Effector memory CD4-positive, alpha-beta T cell (primary cell): ENCODE data around the gene TCAP.

ENCODE experiments used
- DNase-seq, 3 donors: peaks; one replicate each; pipeline ENCODE4 v3.0.0-alpha.2; 2020
- H3K27ac ChIP-seq: 2 replicates; pipeline ENCODE4 v1.7.0; 2013; ENCODE audit warnings: mild to moderate bottlenecking, low read length, moderate library complexity; ENCODE audit not compliant: insufficient read depth, poor library complexity, severe bottlenecking
- H3K27me3 ChIP-seq: replicated peaks from 2 replicates; pipeline ENCODE4 v1.7.0; 2013; ENCODE audit warnings: mild to moderate bottlenecking, low read length; ENCODE audit not compliant: insufficient read depth, control insufficient read depth, poor library complexity, severe bottlenecking
- H3K36me3 ChIP-seq: 2 replicates; pipeline ENCODE4 v1.7.0; 2013; ENCODE audit warnings: mild to moderate bottlenecking, low read length, moderate library complexity; ENCODE audit not compliant: control insufficient read depth, insufficient read depth
- H3K4me1 ChIP-seq: 2 replicates; pipeline ENCODE4 v1.7.0; 2013; ENCODE audit warnings: low read length, mild to moderate bottlenecking; ENCODE audit not compliant: control insufficient read depth, insufficient read depth, poor library complexity, severe bottlenecking
- H3K4me3 ChIP-seq: 2 replicates; pipeline ENCODE4 v1.7.0; 2013; ENCODE audit warnings: low read length, low read depth, mild to moderate bottlenecking; ENCODE audit not compliant: insufficient read depth, poor library complexity, severe bottlenecking
- H3K9me3 ChIP-seq: 2 replicates; pipeline ENCODE4 v1.7.0; 2013; ENCODE audit warnings: mild to moderate bottlenecking, low read length, moderate library complexity; ENCODE audit not compliant: control insufficient read depth

The TCAP gene

DNA sequence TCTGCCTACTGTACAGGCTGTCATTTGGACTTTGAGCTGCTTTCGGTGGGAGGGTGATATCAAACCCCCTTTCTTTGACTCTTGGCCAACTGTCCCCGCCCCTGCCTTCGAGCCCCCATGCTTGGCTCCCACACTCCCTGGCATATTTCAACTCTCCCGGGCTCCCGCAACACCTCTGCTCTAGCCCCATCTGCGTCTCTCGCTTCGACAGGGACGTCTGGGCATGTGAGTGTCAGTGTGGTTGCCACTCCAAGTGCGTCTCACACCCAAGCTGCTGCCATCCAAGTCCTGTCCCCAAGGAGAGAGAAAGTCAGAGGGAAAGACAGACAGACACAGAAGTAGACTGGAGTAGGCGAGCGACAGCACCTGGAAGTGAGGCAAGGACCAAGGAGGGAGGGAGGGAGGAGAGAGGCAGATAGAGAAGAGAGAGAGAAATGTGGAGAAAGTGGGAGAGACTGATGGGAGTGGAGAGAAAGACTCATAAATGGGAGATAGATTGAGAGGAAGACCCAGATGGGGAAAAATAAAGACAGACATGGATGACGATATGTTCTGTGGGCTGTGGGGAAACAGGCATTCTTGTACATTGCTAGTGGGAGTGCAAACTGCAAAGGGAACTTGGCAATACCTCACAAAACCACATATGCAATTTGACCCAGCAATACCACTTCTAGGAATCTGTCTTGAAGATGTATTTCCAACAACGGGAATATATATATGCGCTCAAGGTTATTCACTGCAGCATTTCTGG, 16.4 kb upstream of the TCAP start:
- DNase-seq, result no peak
- no peaks in the 10 kb centered on the region for H3K9me3 ChIP-seq
- H3K27ac ChIP-seq, result no peak overlapping the region
- no peaks in the 10 kb centered on the region for H3K27me3 ChIP-seq
- peaks cover 3% of the 10 kb centered on the region for H3K36me3 ChIP-seq
- H3K4me3 ChIP-seq, result no peak overlapping the region
- H3K4me1 ChIP-seq, result no peaks in the 10 kb centered on the region

DNA sequence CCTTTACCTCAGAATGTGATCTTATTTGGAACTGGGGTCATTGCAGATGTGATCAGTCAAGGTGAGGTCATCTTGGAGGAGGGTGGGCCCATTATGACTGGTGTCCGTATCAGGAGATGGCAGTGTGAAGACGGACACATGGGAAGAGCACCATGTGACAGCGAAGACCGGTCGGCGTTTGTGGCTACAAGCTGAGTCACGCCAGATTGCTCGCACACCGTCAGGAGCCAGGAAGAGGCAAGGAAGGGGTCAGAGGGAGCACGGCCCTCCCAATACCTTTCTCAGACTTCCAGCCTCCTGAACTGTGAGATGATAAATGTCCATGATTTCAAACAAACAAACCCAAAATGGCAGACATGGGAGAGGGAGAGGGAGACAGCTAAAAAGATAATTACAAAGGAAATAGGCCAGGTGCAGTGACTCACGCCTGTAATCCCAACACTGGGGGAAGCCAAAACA, 15.0 kb upstream of the TCAP start:
- DNase-seq, result no peak
- no peaks in the 10 kb centered on the region for H3K9me3 ChIP-seq
- no peaks in the 10 kb centered on the region for H3K4me1 ChIP-seq
- H3K4me3 ChIP-seq, result no peak overlapping the region
- H3K27me3 ChIP-seq, result no peaks in the 10 kb centered on the region
- no peak overlapping the region for H3K27ac ChIP-seq
- peaks cover 3% of the 10 kb centered on the region for H3K36me3 ChIP-seq

DNA sequence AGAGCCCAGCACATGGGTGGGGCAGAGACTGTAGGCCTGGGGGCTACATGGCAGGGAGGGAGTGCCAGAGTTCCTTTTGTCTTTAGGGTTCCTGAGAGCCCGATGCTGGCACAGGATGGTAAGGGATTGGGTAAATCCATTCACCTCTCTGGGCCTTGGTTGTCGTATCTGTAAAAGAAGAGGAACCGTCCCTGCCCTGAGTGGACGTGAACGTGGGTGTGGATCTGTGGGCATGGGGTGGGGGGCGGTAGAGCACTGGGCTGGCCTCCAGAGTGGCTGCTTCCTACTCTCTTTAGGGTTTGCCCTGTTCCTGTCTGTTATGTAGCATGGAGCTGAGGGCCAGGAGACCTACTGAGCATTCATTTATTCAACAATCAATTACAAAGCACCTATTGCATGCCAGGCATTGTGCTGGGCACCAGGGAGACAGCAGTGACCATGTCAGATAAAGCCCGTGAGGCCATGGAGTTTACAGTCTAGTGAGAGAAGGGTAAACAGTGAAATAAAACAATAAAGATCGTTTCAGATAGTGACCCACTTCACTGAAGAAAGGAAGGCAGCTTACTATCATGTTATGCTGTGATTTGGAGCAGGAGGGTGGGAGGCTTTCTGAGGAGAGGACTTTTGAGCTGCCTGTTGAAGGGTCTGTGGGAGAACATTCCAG, 13.1 kb upstream of the TCAP start:
- Histone ChIP-seq H3K4me1 (no peaks in the 10 kb centered on the region), H3K4me3 (no peak overlapping the region), H3K9me3 (no peaks in the 10 kb centered on the region), H3K27me3 (no peaks in the 10 kb centered on the region), H3K27ac (no peak overlapping the region), H3K36me3 (peaks cover 10% of the 10 kb centered on the region)
- DNase-seq, result no peak

DNA sequence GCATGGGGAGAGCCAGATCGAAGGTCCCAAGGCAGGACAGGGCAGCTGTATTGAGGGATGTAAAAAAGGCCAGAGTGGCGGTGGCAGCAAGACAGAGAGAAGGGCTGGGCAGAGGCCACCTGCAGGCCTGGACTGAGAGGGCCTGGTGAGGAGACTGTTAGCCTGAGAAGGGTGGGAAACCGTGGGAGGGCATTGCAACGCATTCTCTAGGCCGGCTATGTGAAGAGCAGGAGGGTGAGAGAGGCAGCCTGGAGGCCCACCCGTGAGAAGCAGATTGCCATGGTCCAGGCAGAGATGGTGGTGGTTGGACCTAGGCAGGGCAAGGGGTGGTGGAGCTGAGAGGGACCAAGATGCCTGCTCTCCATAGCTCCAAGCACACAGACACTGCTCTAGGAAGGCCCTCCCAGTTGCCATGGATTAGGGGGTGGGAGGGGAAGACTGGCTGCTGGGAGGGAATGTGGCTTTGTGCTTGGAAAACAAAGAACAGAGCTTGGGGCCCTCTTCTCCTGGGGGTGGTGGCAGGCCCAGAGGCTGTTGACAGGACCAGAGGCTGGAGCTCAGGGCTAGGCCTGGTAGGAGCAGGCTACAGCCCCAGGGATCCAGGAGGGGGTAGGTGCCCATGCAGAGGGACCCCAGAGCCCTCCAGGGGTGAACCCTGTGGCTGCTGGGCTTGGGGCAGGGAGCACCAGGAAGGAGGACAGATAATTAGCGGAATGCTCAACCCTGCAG, 12.4 kb upstream of the TCAP start:
- Histone ChIP-seq H3K27ac (no peak overlapping the region), H3K4me1 (no peaks in the 10 kb centered on the region), H3K9me3 (no peaks in the 10 kb centered on the region), H3K36me3 (peaks cover 11% of the 10 kb centered on the region), H3K4me3 (no peak overlapping the region), H3K27me3 (no peaks in the 10 kb centered on the region)
- no peak for DNase-seq

DNA sequence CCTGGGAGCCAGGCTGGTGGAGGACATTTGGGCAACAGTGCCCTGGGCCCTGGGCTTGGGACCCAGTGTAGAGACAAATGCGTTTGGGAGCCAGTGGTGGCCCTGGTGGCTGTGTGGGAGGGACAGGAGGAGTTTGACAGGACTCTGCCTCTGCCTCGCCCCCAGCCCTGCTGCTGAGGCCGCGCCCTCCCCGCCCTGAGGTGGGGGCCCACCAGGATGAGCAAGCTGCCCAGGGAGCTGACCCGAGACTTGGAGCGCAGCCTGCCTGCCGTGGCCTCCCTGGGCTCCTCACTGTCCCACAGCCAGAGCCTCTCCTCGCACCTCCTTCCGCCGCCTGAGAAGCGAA, 11.9 kb upstream of the TCAP start:
- Histone ChIP-seq H3K9me3 (no peaks in the 10 kb centered on the region), H3K4me1 (no peaks in the 10 kb centered on the region), H3K4me3 (no peak overlapping the region), H3K36me3 (peaks cover 16% of the 10 kb centered on the region), H3K27me3 (no peaks in the 10 kb centered on the region), H3K27ac (no peak overlapping the region)
- DNase-seq, result no peak

DNA sequence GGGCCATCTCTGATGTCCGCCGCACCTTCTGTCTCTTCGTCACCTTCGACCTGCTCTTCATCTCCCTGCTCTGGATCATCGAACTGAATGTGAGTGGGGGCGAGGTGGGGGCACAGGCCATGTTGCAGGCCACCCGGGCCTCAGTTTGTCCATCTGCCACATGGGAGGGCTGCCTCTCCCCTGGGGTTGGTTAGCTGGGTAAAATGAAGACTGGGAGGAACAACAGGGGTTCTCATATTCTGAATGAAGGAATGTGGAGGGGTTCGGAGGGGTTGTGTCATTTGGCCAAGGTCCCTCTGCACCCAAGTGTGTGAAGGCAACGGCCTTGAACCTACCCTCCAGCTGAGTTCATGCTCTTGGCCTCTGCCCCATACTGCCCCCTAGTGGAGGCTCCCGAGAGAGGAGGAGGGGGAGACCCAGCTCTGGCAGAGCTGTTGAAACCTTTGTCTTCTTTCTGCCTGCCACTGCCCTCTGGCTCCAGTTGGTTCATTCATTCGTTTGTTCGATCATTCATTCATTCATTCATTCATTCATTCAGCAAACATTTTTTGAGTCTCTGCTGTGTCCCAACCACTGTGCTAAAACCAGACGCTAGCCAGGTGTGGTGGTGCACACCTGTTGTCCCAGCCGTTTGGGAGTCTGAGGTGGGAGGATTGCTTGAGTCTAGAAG, 11.4 kb upstream of the TCAP start:
- Histone ChIP-seq H3K9me3 (no peaks in the 10 kb centered on the region), H3K4me3 (no peak overlapping the region), H3K4me1 (no peaks in the 10 kb centered on the region), H3K36me3 (peaks cover 21% of the 10 kb centered on the region), H3K27ac (no peak overlapping the region), H3K27me3 (no peaks in the 10 kb centered on the region)
- peak; percentile 58 to 70 (median 64) for DNase-seq

DNA sequence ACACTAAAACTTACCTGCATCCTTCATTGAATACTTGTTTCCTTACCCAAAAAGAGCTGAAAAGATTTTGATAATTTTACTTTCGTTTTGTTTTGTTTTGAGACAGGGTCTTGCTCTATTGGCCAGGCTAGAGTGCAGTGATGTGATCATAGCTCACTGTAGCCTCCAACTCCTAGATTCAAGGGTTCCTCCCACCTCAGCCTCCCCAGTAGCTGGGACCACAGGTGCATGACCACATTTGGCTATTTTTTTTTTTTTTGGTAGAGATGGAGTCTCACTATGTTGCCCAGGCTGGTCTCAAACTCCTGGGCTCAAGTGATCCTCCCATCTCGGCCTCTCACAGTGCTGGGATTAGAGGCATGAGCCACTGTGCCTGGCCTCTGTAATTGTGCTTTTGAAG, 10.0 kb upstream of the TCAP start:
- Histone ChIP-seq H3K27me3 (no peaks in the 10 kb centered on the region), H3K9me3 (no peaks in the 10 kb centered on the region), H3K27ac (no peak overlapping the region), H3K4me1 (no peaks in the 10 kb centered on the region), H3K36me3 (peaks cover 30% of the 10 kb centered on the region), H3K4me3 (no peak overlapping the region)
- no peak for DNase-seq

DNA sequence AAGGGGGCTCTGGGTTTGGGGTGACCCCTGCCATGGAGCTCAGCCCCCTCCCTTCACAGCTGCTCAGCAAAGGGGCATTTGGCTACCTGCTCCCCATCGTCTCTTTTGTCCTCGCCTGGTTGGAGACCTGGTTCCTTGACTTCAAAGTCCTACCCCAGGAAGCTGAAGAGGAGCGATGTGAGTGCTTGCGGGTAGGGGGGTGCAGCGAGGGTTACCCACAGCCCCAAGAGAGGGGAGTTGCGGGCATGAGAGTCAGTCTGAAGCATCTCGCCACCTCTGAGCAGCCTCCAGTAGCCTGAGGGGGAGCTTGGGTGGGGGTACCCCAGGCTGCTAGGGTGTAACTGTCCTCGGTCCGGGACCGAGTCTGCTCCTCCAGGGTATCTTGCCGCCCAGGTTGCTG, 6.8 kb upstream of the TCAP start:
- peaks cover 58% of the 10 kb centered on the region for H3K36me3 ChIP-seq

DNA sequence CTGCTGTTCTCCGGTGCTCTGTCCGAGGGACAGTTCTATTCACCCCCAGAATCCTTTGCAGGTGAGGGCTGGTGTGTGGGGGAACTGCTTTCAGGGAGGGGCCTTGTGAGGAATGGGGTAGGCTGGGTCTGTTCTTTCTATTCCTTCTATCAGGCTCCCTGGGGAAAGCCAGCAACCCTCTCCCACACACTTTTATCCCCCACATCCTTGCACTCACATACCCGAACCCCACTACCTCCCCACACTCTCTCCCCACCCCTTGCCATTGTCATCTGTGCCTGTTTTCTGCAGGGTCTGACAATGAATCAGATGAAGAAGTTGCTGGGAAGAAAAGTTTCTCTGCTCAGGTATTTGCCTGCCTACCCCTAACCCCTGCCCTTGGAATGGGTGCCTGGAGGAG, 6.4 kb upstream of the TCAP start:
- no peak for DNase-seq
- Histone ChIP-seq H3K36me3 (peaks cover 58% of the 10 kb centered on the region), H3K4me3 (no peak overlapping the region), H3K4me1 (no peaks in the 10 kb centered on the region), H3K27me3 (no peaks in the 10 kb centered on the region), H3K27ac (no peak overlapping the region), H3K9me3 (no peaks in the 10 kb centered on the region)

More for the DNA sequence above, 6.8 kb upstream of the TCAP start:
- no peak overlapping the region for H3K27ac ChIP-seq
- no peaks in the 10 kb centered on the region for H3K9me3 ChIP-seq
- H3K4me3 ChIP-seq, result no peak overlapping the region
- H3K4me1 ChIP-seq, result no peaks in the 10 kb centered on the region
- no peaks in the 10 kb centered on the region for H3K27me3 ChIP-seq
- DNase-seq, result no peak
